Measurements from ENCODE around the gene GPC6.

GPC6 gene

DNA sequence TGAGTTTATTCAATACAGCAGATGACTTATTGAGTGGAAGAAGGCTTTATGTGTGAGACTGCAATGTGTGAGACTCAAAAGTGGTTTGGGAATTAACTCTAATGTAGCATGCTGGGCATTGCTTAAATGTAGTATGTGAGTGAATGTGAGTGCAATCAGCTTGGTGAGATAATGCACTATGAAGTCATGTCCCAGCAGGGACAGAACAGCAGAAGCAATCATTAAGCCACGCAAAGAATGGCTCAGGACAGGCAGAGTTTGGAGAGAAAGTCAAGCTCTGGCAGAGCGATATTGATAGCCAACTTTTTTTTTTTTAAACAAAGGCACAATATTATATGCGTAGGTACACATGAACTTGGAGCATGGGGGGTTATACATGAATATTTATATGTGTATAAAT lies 597.7 kb downstream of the GPC6 start:
- Histone ChIP-seq H3K4me2 (ENCODE audit: low read depth, low read length, poor library complexity, severe bottlenecking) (no peak overlapping the region), H3K27me3 (ENCODE audit: low read length) (no peaks in the 10 kb centered on the region)
- no peak for TF ChIP-seq EZH2phosphoT487 (conservative IDR thresholded peaks at IDR 0.05; ENCODE audit: low read length)
- TF ChIP-seq, protein P1, sequence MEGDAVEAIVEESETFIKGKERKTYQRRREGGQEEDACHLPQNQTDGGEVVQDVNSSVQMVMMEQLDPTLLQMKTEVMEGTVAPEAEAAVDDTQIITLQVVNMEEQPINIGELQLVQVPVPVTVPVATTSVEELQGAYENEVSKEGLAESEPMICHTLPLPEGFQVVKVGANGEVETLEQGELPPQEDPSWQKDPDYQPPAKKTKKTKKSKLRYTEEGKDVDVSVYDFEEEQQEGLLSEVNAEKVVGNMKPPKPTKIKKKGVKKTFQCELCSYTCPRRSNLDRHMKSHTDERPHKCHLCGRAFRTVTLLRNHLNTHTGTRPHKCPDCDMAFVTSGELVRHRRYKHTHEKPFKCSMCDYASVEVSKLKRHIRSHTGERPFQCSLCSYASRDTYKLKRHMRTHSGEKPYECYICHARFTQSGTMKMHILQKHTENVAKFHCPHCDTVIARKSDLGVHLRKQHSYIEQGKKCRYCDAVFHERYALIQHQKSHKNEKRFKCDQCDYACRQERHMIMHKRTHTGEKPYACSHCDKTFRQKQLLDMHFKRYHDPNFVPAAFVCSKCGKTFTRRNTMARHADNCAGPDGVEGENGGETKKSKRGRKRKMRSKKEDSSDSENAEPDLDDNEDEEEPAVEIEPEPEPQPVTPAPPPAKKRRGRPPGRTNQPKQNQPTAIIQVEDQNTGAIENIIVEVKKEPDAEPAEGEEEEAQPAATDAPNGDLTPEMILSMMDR (IDR thresholded peaks at IDR 0.05; ENCODE audit: insufficient read depth, low read length, poor library complexity, severe bottlenecking), result no peak

GRCh38 chr13:93834051-93834450 lies 607.4 kb downstream of the GPC6 start:
- Histone ChIP-seq H3K79me2 (ENCODE audit: insufficient read depth, low read length) (no peaks in the 10 kb centered on the region), H3K27ac (ENCODE audit: low read depth, low read length) (no peak overlapping the region), H2AFZ (ENCODE audit: low read depth, low read length, severe bottlenecking) (no peak overlapping the region), H3K9ac (ENCODE audit: low read length) (no peak overlapping the region), H3K9me2 (replicated peaks; ENCODE audit: insufficient read depth, low read length) (no peaks in the 10 kb centered on the region), H3K4me3 (ENCODE audit: insufficient read depth, low read length, poor library complexity, severe bottlenecking) (no peak overlapping the region), H3K27me3 (ENCODE audit: low read length) (no peaks in the 10 kb centered on the region), H4K20me1 (ENCODE audit: low read depth, low read length) (no peaks in the 10 kb centered on the region), H3K36me3 (ENCODE audit: low read length) (no peaks in the 10 kb centered on the region), H3F3A (ENCODE audit: insufficient read depth) (no peaks in the 10 kb centered on the region), H3K4me2 (ENCODE audit: low read depth, low read length, poor library complexity, severe bottlenecking) (no peak overlapping the region), H3K9me3 (ENCODE audit: insufficient read depth, low read length) (no peaks in the 10 kb centered on the region)
- TF ChIP-seq, protein P1 (IDR thresholded peaks at IDR 0.05; ENCODE audit: insufficient read depth, low read length, poor library complexity, severe bottlenecking), result no peak
- TF ChIP-seq EZH2phosphoT487 (conservative IDR thresholded peaks at IDR 0.05; ENCODE audit: low read length), result no peak

More for the DNA sequence above, 597.7 kb downstream of the GPC6 start:
- Histone ChIP-seq H3K36me3 (ENCODE audit: low read length) (no peaks in the 10 kb centered on the region), H2AFZ (ENCODE audit: low read depth, low read length, severe bottlenecking) (no peak overlapping the region), H3K4me3 (ENCODE audit: insufficient read depth, low read length, poor library complexity, severe bottlenecking) (no peak overlapping the region), H3K9me2 (replicated peaks; ENCODE audit: insufficient read depth, low read length) (no peaks in the 10 kb centered on the region), H3K9ac (ENCODE audit: low read length) (no peak overlapping the region), H3K9me3 (ENCODE audit: insufficient read depth, low read length) (no peaks in the 10 kb centered on the region), H3K79me2 (ENCODE audit: insufficient read depth, low read length) (no peaks in the 10 kb centered on the region), H4K20me1 (ENCODE audit: low read depth, low read length) (no peaks in the 10 kb centered on the region), H3F3A (ENCODE audit: insufficient read depth) (no peaks in the 10 kb centered on the region), H3K27ac (ENCODE audit: low read depth, low read length) (no peak overlapping the region)

DNA sequence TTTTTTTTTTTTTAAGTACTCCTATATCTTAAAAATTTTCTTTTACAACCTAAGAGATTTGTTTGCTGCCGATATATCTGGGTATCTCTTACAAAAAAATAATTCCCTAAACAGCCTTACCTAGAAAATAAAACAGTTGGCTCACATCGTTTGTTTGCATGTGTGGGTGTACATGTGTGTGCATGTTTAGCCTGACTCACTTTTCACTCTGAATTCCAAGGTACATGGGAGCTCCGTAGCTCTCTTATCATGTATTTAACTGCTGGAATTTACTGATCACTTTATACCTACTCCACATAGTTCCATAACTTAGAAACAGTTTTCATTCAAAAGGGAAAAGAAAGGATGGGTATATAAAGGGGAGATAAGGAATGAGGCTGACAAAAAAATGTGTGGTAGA lies 616.5 kb downstream of the GPC6 start:
- TF ChIP-seq, protein P1 (IDR thresholded peaks at IDR 0.05; ENCODE audit: insufficient read depth, low read length, poor library complexity, severe bottlenecking), result no peak
- no peak for TF ChIP-seq EZH2phosphoT487 (conservative IDR thresholded peaks at IDR 0.05; ENCODE audit: low read length)
- Histone ChIP-seq H3K9me3 (ENCODE audit: insufficient read depth, low read length) (no peaks in the 10 kb centered on the region), H3K27ac (ENCODE audit: low read depth, low read length) (no peak overlapping the region), H3K36me3 (ENCODE audit: low read length) (no peaks in the 10 kb centered on the region), H2AFZ (ENCODE audit: low read depth, low read length, severe bottlenecking) (no peak overlapping the region), H3K4me3 (ENCODE audit: insufficient read depth, low read length, poor library complexity, severe bottlenecking) (no peak overlapping the region), H3F3A (ENCODE audit: insufficient read depth) (no peaks in the 10 kb centered on the region), H3K79me2 (ENCODE audit: insufficient read depth, low read length) (no peaks in the 10 kb centered on the region), H3K9me2 (replicated peaks; ENCODE audit: insufficient read depth, low read length) (no peaks in the 10 kb centered on the region), H3K9ac (ENCODE audit: low read length) (no peak overlapping the region), H3K27me3 (ENCODE audit: low read length) (no peaks in the 10 kb centered on the region), H4K20me1 (ENCODE audit: low read depth, low read length) (no peaks in the 10 kb centered on the region), H3K4me2 (ENCODE audit: low read depth, low read length, poor library complexity, severe bottlenecking) (no peak overlapping the region)
